Liver (tissue), 9 donors: ENCODE data around the gene CD6. TPM values are rescaled to one million over a fixed set of nuclear protein-coding genes. Genes with fewer than 3 reads are reported as not detected.

ENCODE experiments used
- DNase-seq: peaks from one replicate; pipeline ENCODE4 v3.0.0-alpha.2; 2017; ENCODE audit warnings: low spot score
- H3K27ac ChIP-seq, 2 donors: one replicate each; pipeline ENCODE4 v1.7.0; 2013; ENCODE audit warnings: inconsistent platforms in 2 of 2, low read length in 2 of 2, control low read depth in 1 of 2, low read depth in 1 of 2, mild to moderate bottlenecking in 1 of 2
- H3K27me3 ChIP-seq, 4 donors: one replicate each; pipeline versions ENCODE4 v1.6.1 to v1.7.0; 2013; ENCODE audit warnings: low read length in 3 of 4, inconsistent platforms in 1 of 4, mild to moderate bottlenecking in 1 of 4, moderate library complexity in 1 of 4; ENCODE audit not compliant: control insufficient read depth in 4 of 4, insufficient read depth in 4 of 4
- H3K36me3 ChIP-seq, 4 donors: one replicate each; pipeline versions ENCODE4 v1.6.1 to v1.7.0; 2013; ENCODE audit warnings: low read length in 3 of 4, mild to moderate bottlenecking in 3 of 4, low read depth in 1 of 4, moderate library complexity in 1 of 4; ENCODE audit not compliant: control insufficient read depth in 4 of 4, insufficient read depth in 3 of 4
- H3K4me1 ChIP-seq, 4 donors: one replicate each; pipeline versions ENCODE4 v1.6.1 to v1.7.0; 2013; ENCODE audit warnings: low read length in 3 of 4, mild to moderate bottlenecking in 3 of 4, moderate library complexity in 1 of 4; ENCODE audit not compliant: control insufficient read depth in 4 of 4, insufficient read depth in 4 of 4
- H3K4me3 ChIP-seq, 3 donors: one replicate each; pipeline versions ENCODE4 v1.6.1 to v1.7.0; 2013; ENCODE audit warnings: low read length in 3 of 3, control low read depth in 1 of 3, low read depth in 1 of 3, mild to moderate bottlenecking in 1 of 3
- H3K9ac ChIP-seq, 2 donors: one replicate each; pipeline ENCODE4 v1.7.0; 2013; ENCODE audit warnings: low read length in 2 of 2, mild to moderate bottlenecking in 2 of 2, moderate library complexity in 2 of 2, control low read depth in 1 of 2, low read depth in 1 of 2
- H3K9me3 ChIP-seq, 4 donors: one replicate each; pipeline versions ENCODE4 v1.6.1 to v1.7.0; 2013; ENCODE audit warnings: low read length in 3 of 4; ENCODE audit not compliant: control insufficient read depth in 4 of 4
- CTCF ChIP-seq: fragments of 150-350 bp; IDR thresholded peaks from 2 replicates; pipeline ENCODE4 v1.5.1; 2017; ENCODE audit warnings: improper control_type of control experiment, low read depth, low read length; ENCODE audit not compliant: missing input control
- EGR1 ChIP-seq, 2 donors: IDR thresholded peaks; 2 replicates each; pipeline ENCODE4 v1.6.1; 2016 to 2018; ENCODE audit warnings: antibody characterized with exemption in 2 of 2, low read depth in 2 of 2
- FOXA2 ChIP-seq: IDR thresholded peaks from 2 replicates; pipeline ENCODE4 v1.6.1; 2016; ENCODE audit warnings: antibody characterized with exemption
- GABPA ChIP-seq, 2 donors: IDR thresholded peaks in 1 of 2; conservative IDR thresholded peaks in 1 of 2; 2 replicates each; pipeline ENCODE4 v1.6.1; 2016; ENCODE audit warnings: antibody characterized with exemption in 2 of 2, mild to moderate bottlenecking in 1 of 2, moderate library complexity in 1 of 2
- HNF4A ChIP-seq, 2 donors: conservative IDR thresholded peaks; 2 replicates each; pipeline ENCODE4 v1.6.1; 2016; ENCODE audit warnings: antibody characterized with exemption in 2 of 2, mild to moderate bottlenecking in 2 of 2
- HNF4G ChIP-seq: IDR thresholded peaks from 2 replicates; pipeline ENCODE4 v1.6.1; 2016; ENCODE audit warnings: antibody characterized with exemption
- MAX ChIP-seq: IDR thresholded peaks from 2 replicates; pipeline ENCODE4 v1.6.1; 2016; ENCODE audit warnings: antibody characterized with exemption
- NR2F2 ChIP-seq: IDR thresholded peaks from 2 replicates; pipeline ENCODE4 v1.6.1; 2016; ENCODE audit warnings: antibody characterized with exemption
- RAD21 ChIP-seq, 2 donors: IDR thresholded peaks; 2 replicates each; pipeline ENCODE4 v1.6.1; 2016; ENCODE audit warnings: antibody characterized with exemption in 2 of 2, mild to moderate bottlenecking in 2 of 2
- REST ChIP-seq: IDR thresholded peaks from 2 replicates; pipeline ENCODE4 v1.6.1; 2016; ENCODE audit warnings: antibody characterized with exemption, mild to moderate bottlenecking
- SP1 ChIP-seq: IDR thresholded peaks from 2 replicates; pipeline ENCODE4 v1.6.1; 2018; ENCODE audit warnings: antibody characterized with exemption, mild to moderate bottlenecking
- TAF1 ChIP-seq: conservative IDR thresholded peaks from 2 replicates; pipeline ENCODE4 v1.6.1; 2016; ENCODE audit warnings: antibody characterized with exemption, mild to moderate bottlenecking
- YY1 ChIP-seq: IDR thresholded peaks from 2 replicates; pipeline ENCODE4 v1.6.1; 2016; ENCODE audit warnings: antibody characterized with exemption, mild to moderate bottlenecking
- ZBTB33 ChIP-seq: IDR thresholded peaks from 2 replicates; pipeline ENCODE4 v1.6.1; 2016; ENCODE audit warnings: antibody characterized with exemption
- WGBS: extraction: QIAGEN DNeasy Blood & Tissue Kit; methylation state at CpG from one replicate; pipeline ENCODE4 v1.1.7; 2013; 5-methylcytosine and 5-hydroxymethylcytosine counted together
- polyA plus RNA-seq, 2 donors: library from polyadenylated mRNA; stranded (reverse) in 1 of 2; unstranded in 1 of 2; fragments of 200-250 nt in 1 of 2; fragments of >200 nt in 1 of 2; fragmentation: Nextera tagmentation in 1 of 2; extraction: Ambion mirVana in 1 of 2; gene quantifications; one replicate each; pipeline versions ENCODE4 v1.2.1 to v1.2.3, GENCODE V29; 2013 to 2015
- total RNA-seq, 2 donors: library from RNA; depleted of rRNA; stranded (reverse); fragments of >200 nt; gene quantifications; one replicate each; pipeline ENCODE4 v1.2.3, GENCODE V29; 2014
- donor health status: healthy.
- donor health status: healthy.
- donor health status: healthy.
- donor health status: healthy.
- donor health status: healthy.

Gene CD6
- total and polyA plus RNA-seq, 4 donors = 0.31 to 0.59 (median 0.45) TPM

- no peaks in the 10 kb centered on the region for H3K9me3 ChIP-seq
- H3K27me3 ChIP-seq = no peaks in the 10 kb centered on the region
- no peak for DNase-seq
- no peak overlapping the region for H3K4me3 ChIP-seq
- no peak overlapping the region for H3K9ac ChIP-seq
- H3K36me3 ChIP-seq = no peaks in the 10 kb centered on the region
- no peak for TF ChIP-seq GABPA (IDR thresholded peaks at IDR 0.05 in 1 of 2, conservative IDR thresholded peaks at IDR 0.05 in 1 of 2)
- no peaks in the 10 kb centered on the region for H3K4me1 ChIP-seq
- no peak overlapping the region for H3K27ac ChIP-seq
- WGBS = 93% methylated on average over 8 of the region's 8 CpGs
Observed at GRCh38 chr11:61055776-61056175, 84.3 kb downstream of the CD6 start.

- WGBS = 79% methylated on average over 6 of the region's 6 CpGs
- Histone ChIP-seq H3K36me3 (no peaks in the 10 kb centered on the region), H3K27me3 (no peaks in the 10 kb centered on the region), H3K27ac (no peak overlapping the region), H3K9ac (no peak overlapping the region), H3K4me1 (no peaks in the 10 kb centered on the region), H3K9me3 (no peaks in the 10 kb centered on the region), H3K4me3 (no peak overlapping the region)
- TF ChIP-seq HNF4G (no peak), CTCF (no peak), NR2F2 (no peak), HNF4A (conservative IDR thresholded peaks at IDR 0.05) (no peak), GABPA (IDR thresholded peaks at IDR 0.05 in 1 of 2, conservative IDR thresholded peaks at IDR 0.05 in 1 of 2) (no peak), ZBTB33 (no peak), FOXA2 (no peak), MAX (no peak), RAD21 (IDR thresholded peaks at IDR 0.05) (no peak), EGR1 (IDR thresholded peaks at IDR 0.05; ENCODE audit: low read depth in 2 of 2) (no peak), YY1 (no peak)
- no peak for DNase-seq
Observed at GRCh38 chr11:61056571-61056970, 85.1 kb downstream of the CD6 start.

- Histone ChIP-seq H3K9me3 (no peaks in the 10 kb centered on the region), H3K4me1 (no peaks in the 10 kb centered on the region), H3K4me3 (no peak overlapping the region), H3K27me3 (no peaks in the 10 kb centered on the region), H3K36me3 (no peaks in the 10 kb centered on the region), H3K9ac (no peak overlapping the region), H3K27ac (no peak overlapping the region)
- WGBS = 81% methylated on average over 7 of the region's 7 CpGs
- no peak for DNase-seq
- TF ChIP-seq RAD21 (IDR thresholded peaks at IDR 0.05) = no peak
- TF ChIP-seq CTCF = no peak
- TF ChIP-seq EGR1 (IDR thresholded peaks at IDR 0.05; ENCODE audit: low read depth in 2 of 2) = no peak
- TF ChIP-seq HNF4G = no peak
- no peak for TF ChIP-seq SP1
- no peak for TF ChIP-seq TAF1
- no peak for TF ChIP-seq FOXA2
- TF ChIP-seq REST = no peak
- no peak for TF ChIP-seq ZBTB33
- TF ChIP-seq NR2F2 = no peak
- no peak for TF ChIP-seq GABPA (IDR thresholded peaks at IDR 0.05 in 1 of 2, conservative IDR thresholded peaks at IDR 0.05 in 1 of 2)
Observed at GRCh38 chr11:61056981-61057380, 85.5 kb downstream of the CD6 start.
